ENCODE measurements around the gene NBPF1.
"Not testable (repeated sequence)": the region's sequence is repeated elsewhere in the genome, so short reads cannot be mapped to it uniquely, and the experiment has no call there.

Gene NBPF1

GRCh38 chr1:16647179-16648176 is 34.1 kb upstream of the NBPF1 start:
- H3K9me3 ChIP-seq (ENCODE audit: control insufficient read depth, low read length); H3K27ac ChIP-seq (ENCODE audit: insufficient read depth, low read depth, low read length, poor library complexity, severe bottlenecking); H3K4me1 ChIP-seq (ENCODE audit: control insufficient read depth, insufficient read depth, low read length); H3K36me3 ChIP-seq (ENCODE audit: control insufficient read depth, insufficient read depth, low read length): not testable (repeated sequence)
- Histone ChIP-seq H3K27me3 (ENCODE audit: control insufficient read depth, insufficient read depth, low read length, poor library complexity, severe bottlenecking) (peaks cover 37% of the 10 kb centered on the region), H3K4me3 (ENCODE audit: insufficient read depth, low read depth, low read length) (peak overlapping the region; percentile 13)
- 15% methylated on average over 48 to 53 of the region's 84 CpGs for WGBS, 2 experiments

GRCh38 chr1:16646716-16647115 is 33.4 kb upstream of the NBPF1 start:
- not testable (repeated sequence) for H3K9me3 ChIP-seq (ENCODE audit: control insufficient read depth, low read length); H3K4me3 ChIP-seq (ENCODE audit: insufficient read depth, low read depth, low read length); H3K27ac ChIP-seq (ENCODE audit: insufficient read depth, low read depth, low read length, poor library complexity, severe bottlenecking); H3K4me1 ChIP-seq (ENCODE audit: control insufficient read depth, insufficient read depth, low read length); H3K36me3 ChIP-seq (ENCODE audit: control insufficient read depth, insufficient read depth, low read length)
- 88 to 93% methylated on average over 7 of the region's 17 CpGs for WGBS, 2 experiments
- peaks cover 32% of the 10 kb centered on the region for H3K27me3 ChIP-seq (ENCODE audit: control insufficient read depth, insufficient read depth, low read length, poor library complexity, severe bottlenecking)

- not testable (repeated sequence) for H3K4me3 ChIP-seq (ENCODE audit: insufficient read depth, low read depth, low read length); H3K36me3 ChIP-seq (ENCODE audit: control insufficient read depth, insufficient read depth, low read length); H3K4me1 ChIP-seq (ENCODE audit: control insufficient read depth, insufficient read depth, low read length); H3K9me3 ChIP-seq (ENCODE audit: control insufficient read depth, low read length); H3K27ac ChIP-seq (ENCODE audit: insufficient read depth, low read depth, low read length, poor library complexity, severe bottlenecking)
- WGBS, 2 experiments = 92% methylated on average over 15 of the region's 15 CpGs
- peaks cover 32% of the 10 kb centered on the region for H3K27me3 ChIP-seq (ENCODE audit: control insufficient read depth, insufficient read depth, low read length, poor library complexity, severe bottlenecking)
Measured at GRCh38 chr1:16646061-16646664, 32.8 kb upstream of the NBPF1 start.

- whole genome bisulfite sequencing, 2 experiments = 95% methylated on average over 6 to 7 of the region's 7 CpGs
- H3K27ac ChIP-seq (ENCODE audit: insufficient read depth, low read depth, low read length, poor library complexity, severe bottlenecking); H3K4me1 ChIP-seq (ENCODE audit: control insufficient read depth, insufficient read depth, low read length); H3K9me3 ChIP-seq (ENCODE audit: control insufficient read depth, low read length); H3K36me3 ChIP-seq (ENCODE audit: control insufficient read depth, insufficient read depth, low read length): not testable (repeated sequence)
- Histone ChIP-seq H3K4me3 (ENCODE audit: insufficient read depth, low read depth, low read length) (peak overlapping the region; percentile 82), H3K27me3 (ENCODE audit: control insufficient read depth, insufficient read depth, low read length, poor library complexity, severe bottlenecking) (peaks cover 32% of the 10 kb centered on the region)
Measured at GRCh38 chr1:16645271-16646060, 32.1 kb upstream of the NBPF1 start.

- H3K36me3 ChIP-seq (ENCODE audit: control insufficient read depth, insufficient read depth, low read length); H3K27ac ChIP-seq (ENCODE audit: insufficient read depth, low read depth, low read length, poor library complexity, severe bottlenecking); H3K4me1 ChIP-seq (ENCODE audit: control insufficient read depth, insufficient read depth, low read length); H3K9me3 ChIP-seq (ENCODE audit: control insufficient read depth, low read length): not testable (repeated sequence)
- peaks cover 29% of the 10 kb centered on the region for H3K27me3 ChIP-seq (ENCODE audit: control insufficient read depth, insufficient read depth, low read length, poor library complexity, severe bottlenecking)
- WGBS, 2 experiments = 5 to 7% methylated on average over 58 to 61 of the region's 61 CpGs
- H3K4me3 ChIP-seq (ENCODE audit: insufficient read depth, low read depth, low read length) = peak overlapping the region; percentile 82
Measured at GRCh38 chr1:16644482-16645270, 31.3 kb upstream of the NBPF1 start.

- WGBS, 2 experiments = 3% methylated on average over 16 of the region's 16 CpGs
- H3K4me1 ChIP-seq (ENCODE audit: control insufficient read depth, insufficient read depth, low read length) = peaks cover 8% of the 10 kb centered on the region
- no peaks in the 10 kb centered on the region for H3K9me3 ChIP-seq (ENCODE audit: control insufficient read depth, low read length)
- H3K27ac ChIP-seq (ENCODE audit: insufficient read depth, low read depth, low read length, poor library complexity, severe bottlenecking) = no peak overlapping the region
- peaks cover 23% of the 10 kb centered on the region for H3K27me3 ChIP-seq (ENCODE audit: control insufficient read depth, insufficient read depth, low read length, poor library complexity, severe bottlenecking)
- H3K36me3 ChIP-seq (ENCODE audit: control insufficient read depth, insufficient read depth, low read length) = no peaks in the 10 kb centered on the region
- H3K4me3 ChIP-seq (ENCODE audit: insufficient read depth, low read depth, low read length) = peak overlapping the region; percentile 82
Measured at GRCh38 chr1:16644193-16644481, 30.8 kb upstream of the NBPF1 start.

- not testable (repeated sequence) for H3K4me1 ChIP-seq (ENCODE audit: control insufficient read depth, insufficient read depth, low read length); H3K36me3 ChIP-seq (ENCODE audit: control insufficient read depth, insufficient read depth, low read length); H3K27ac ChIP-seq (ENCODE audit: insufficient read depth, low read depth, low read length, poor library complexity, severe bottlenecking); H3K9me3 ChIP-seq (ENCODE audit: control insufficient read depth, low read length)
- Histone ChIP-seq H3K27me3 (ENCODE audit: control insufficient read depth, insufficient read depth, low read length, poor library complexity, severe bottlenecking) (peaks cover 19% of the 10 kb centered on the region), H3K4me3 (ENCODE audit: insufficient read depth, low read depth, low read length) (peak overlapping the region; percentile 82)
- WGBS, 2 experiments = 47 to 50% methylated on average over 12 of the region's 12 CpGs
Measured at GRCh38 chr1:16643476-16644192, 30.3 kb upstream of the NBPF1 start.

GRCh38 chr1:16643001-16643411 is 29.6 kb upstream of the NBPF1 start:
- not testable (repeated sequence) for H3K9me3 ChIP-seq (ENCODE audit: control insufficient read depth, low read length); H3K36me3 ChIP-seq (ENCODE audit: control insufficient read depth, insufficient read depth, low read length); H3K4me1 ChIP-seq (ENCODE audit: control insufficient read depth, insufficient read depth, low read length); H3K4me3 ChIP-seq (ENCODE audit: insufficient read depth, low read depth, low read length); H3K27ac ChIP-seq (ENCODE audit: insufficient read depth, low read depth, low read length, poor library complexity, severe bottlenecking)
- peaks cover 13% of the 10 kb centered on the region for H3K27me3 ChIP-seq (ENCODE audit: control insufficient read depth, insufficient read depth, low read length, poor library complexity, severe bottlenecking)
- WGBS, 2 experiments = 91 to 95% methylated on average over 4 of the region's 4 CpGs

GRCh38 chr1:16642025-16642966 is 28.9 kb upstream of the NBPF1 start:
- H3K9me3 ChIP-seq (ENCODE audit: control insufficient read depth, low read length); H3K4me1 ChIP-seq (ENCODE audit: control insufficient read depth, insufficient read depth, low read length); H3K4me3 ChIP-seq (ENCODE audit: insufficient read depth, low read depth, low read length); H3K27me3 ChIP-seq (ENCODE audit: control insufficient read depth, insufficient read depth, low read length, poor library complexity, severe bottlenecking); H3K27ac ChIP-seq (ENCODE audit: insufficient read depth, low read depth, low read length, poor library complexity, severe bottlenecking); H3K36me3 ChIP-seq (ENCODE audit: control insufficient read depth, insufficient read depth, low read length): not testable (repeated sequence)
- 87 to 90% methylated on average over 9 of the region's 9 CpGs for WGBS, 2 experiments
